ENCODE measurements around the gene SYT12. TPM values are rescaled to one million over a fixed set of nuclear protein-coding genes. Genes with fewer than 3 reads are reported as not detected.

Gene SYT12
- total and polyA plus RNA-seq, 12 donors = 0.67 to 55.6 (median 3.4) TPM

- H3K4me3 ChIP-seq = no peak overlapping the region
- no peak overlapping the region for H3K27ac ChIP-seq
- no peaks in the 10 kb centered on the region for H3K36me3 ChIP-seq (replicated peaks in 1 of 2)
- no peak for DNase-seq
- WGBS, 4 donors = 88 to 98% (median 94%) methylated on average over 6 of the region's 6 CpGs
- H3K27me3 ChIP-seq = no peaks in the 10 kb centered on the region
- TF ChIP-seq CTCF (IDR thresholded peaks at IDR 0.05) = no peak
- no peak for TF ChIP-seq POLR2A (IDR thresholded peaks at IDR 0.05)
- H3K9me3 ChIP-seq (replicated peaks in 1 of 3) = no peaks in the 10 kb centered on the region
- intact Hi-C loops (cut with DNase I) = no loop called here
- no peaks in the 10 kb centered on the region for H3K4me1 ChIP-seq (replicated peaks in 1 of 2)
Measured at GRCh38 chr11:67099831-67100324, 76.9 kb downstream of the SYT12 start.

Small RNAs within 50 kb of the gene (microRNA-seq; reads per million reads assigned to microRNA genes)
- gene MIR6860 = 0 to 0.38 (median 0.28) reads per million in 3 donors

Other genes with a start within 250 kb of the SYT12 start
- 10 to 100 TPM; 12.5 to 24.8 (median 19.2) TPM for gene RCE1, start 179.7 kb upstream of the SYT12 start, total RNA-seq
- 10 to 100 TPM in 2 of 3 donors, 1 to 10 TPM in 1; 5.2 to 19.5 (median 16.5) TPM for gene RCE1, start 179.7 kb upstream of the SYT12 start, polyA plus RNA-seq
- gene LRFN4, start 166.1 kb upstream of the SYT12 start, total RNA-seq = 10 to 100 TPM in 7 of 9 donors, 1 to 10 TPM in 2; 3.8 to 25.6 (median 15.5) TPM
- gene LRFN4, start 166.1 kb upstream of the SYT12 start, polyA plus RNA-seq = 10 to 100 TPM in 2 of 3 donors, under 1 TPM in 1; 0.24 to 74.3 (median 17.1) TPM
- 100 to 1,000 TPM in 2 of 9 donors, 10 to 100 TPM in 7; 40.6 to 231 (median 85.0) TPM for gene PC, start 64.8 kb upstream of the SYT12 start, total RNA-seq
- 100 to 1,000 TPM in 1 of 3 donors, 10 to 100 TPM in 2; 74.2 to 134 (median 76.7) TPM for gene PC, start 64.8 kb upstream of the SYT12 start, polyA plus RNA-seq
- gene C11orf86, start 47.8 kb upstream of the SYT12 start, total RNA-seq = 10 to 100 TPM in 1 of 9 donors, 1 to 10 TPM in 1, under 1 TPM in 6, not detected in 1; 0.25 to 29.9 (median 0.77) TPM
- 1 to 10 TPM; 1.4 to 6.7 (median 2.7) TPM for gene C11orf86, start 47.8 kb upstream of the SYT12 start, polyA plus RNA-seq
- gene RHOD, start 33.7 kb downstream of the SYT12 start, total RNA-seq = 10 to 100 TPM in 2 of 9 donors, 1 to 10 TPM in 7; 1.3 to 52.2 (median 2.8) TPM
- 1 to 10 TPM; 1.8 to 9.9 (median 4.1) TPM for gene RHOD, start 33.7 kb downstream of the SYT12 start, polyA plus RNA-seq
- 10 to 100 TPM; 30.6 to 65.3 (median 52.6) TPM for gene KDM2A, start 96.1 kb downstream of the SYT12 start, total RNA-seq
- 10 to 100 TPM; 33.8 to 50.5 (median 36.4) TPM for gene KDM2A, start 96.1 kb downstream of the SYT12 start, polyA plus RNA-seq
- gene GRK2, start 243.3 kb downstream of the SYT12 start, total RNA-seq = 10 to 100 TPM; 32.2 to 73.7 (median 59.0) TPM
- gene GRK2, start 243.3 kb downstream of the SYT12 start, polyA plus RNA-seq = 100 to 1,000 TPM in 1 of 3 donors, 10 to 100 TPM in 2; 26.4 to 159 (median 71.3) TPM